Neutrophil (primary cell): ENCODE results near the gene NMT1.

Source experiments
- H3K27ac ChIP-seq: fragments of 200-600 bp; sonication (generic); 2 replicates; pipeline ENCODE4 v1.5.1; 2016; ENCODE audit warnings: mild to moderate bottlenecking, moderate library complexity
- H3K27me3 ChIP-seq: fragments of 200-600 bp; sonication (generic); 2 replicates; pipeline ENCODE4 v1.6.0; 2016; ENCODE audit warnings: mild to moderate bottlenecking
- H3K36me3 ChIP-seq: fragments of 200-600 bp; sonication (generic); 2 replicates; pipeline ENCODE4 v1.5.1; 2017
- H3K4me1 ChIP-seq, 2 experiments: fragments of 200-600 bp in 1 of 2; sonication (generic) in 1 of 2; 1 replicate in 1 of 2; 2 replicates in 1 of 2; pipeline versions ENCODE4 v1.5.1 to v1.6.1; 2013 to 2016; ENCODE audit warnings: low read depth in 1 of 2, low read length in 1 of 2, mild to moderate bottlenecking in 1 of 2, moderate library complexity in 1 of 2; ENCODE audit not compliant: control insufficient read depth in 1 of 2, insufficient read depth in 1 of 2
- H3K4me3 ChIP-seq, 2 experiments: fragments of 200-600 bp in 1 of 2; sonication (generic) in 1 of 2; 1 replicate in 1 of 2; 2 replicates in 1 of 2; pipeline ENCODE4 v1.5.1; 2013 to 2016; ENCODE audit warnings: low read depth in 1 of 2, low read length in 1 of 2, mild to moderate bottlenecking in 1 of 2, moderate library complexity in 1 of 2
- H3K9me3 ChIP-seq: fragments of 200-600 bp; sonication (generic); 2 replicates; pipeline ENCODE4 v1.5.1; 2016
- TF ChIP-seq, protein P1 (sequence below): fragments of 200-600 bp; sonication (generic); IDR thresholded peaks from 2 replicates; pipeline ENCODE4 v1.5.1; 2016; ENCODE audit warnings: antibody characterized with exemption

Gene NMT1

DNA sequence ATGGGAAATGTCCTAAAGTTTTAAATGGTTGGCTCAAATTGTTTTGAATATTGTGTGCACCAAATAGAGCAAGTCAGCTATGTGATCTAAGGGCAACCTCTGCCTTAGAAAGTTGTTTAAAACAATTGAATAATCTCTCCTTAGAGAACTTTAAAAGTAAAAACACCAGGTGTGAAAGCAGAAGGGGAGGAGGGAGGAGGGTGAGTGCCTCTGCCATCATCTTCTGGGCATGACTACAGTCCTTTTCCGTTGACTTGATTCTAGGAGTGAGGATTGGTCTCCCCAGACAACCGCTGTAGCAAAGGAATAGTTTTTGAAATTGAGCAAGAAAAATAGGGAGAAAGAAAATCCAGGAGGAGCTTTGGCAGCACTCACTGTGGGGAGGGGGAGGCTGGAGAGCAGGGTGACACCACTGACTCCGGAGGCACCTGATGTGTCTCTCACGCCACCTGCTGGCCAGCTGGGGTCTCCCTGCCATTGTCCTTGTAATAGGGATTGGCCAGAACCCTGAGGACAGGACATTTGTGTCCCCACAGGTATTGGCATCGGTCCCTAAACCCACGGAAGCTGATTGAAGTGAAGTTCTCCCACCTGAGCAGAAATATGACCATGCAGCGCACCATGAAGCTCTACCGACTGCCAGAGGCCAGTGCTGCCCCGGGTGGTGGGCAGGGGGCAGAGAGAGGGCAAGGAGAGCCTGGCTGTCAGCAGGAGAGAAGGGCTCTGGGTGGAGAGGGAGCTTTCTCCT is 37.9 kb downstream of the NMT1 start:
- Histone ChIP-seq H3K27me3 (no peaks in the 10 kb centered on the region), H3K36me3 (peaks cover 97% of the 10 kb centered on the region), H3K27ac (no peak overlapping the region), H3K9me3 (no peaks in the 10 kb centered on the region), H3K4me1 (no peaks in the 10 kb centered on the region), H3K4me3 (no peak overlapping the region)
- TF ChIP-seq, protein P1, sequence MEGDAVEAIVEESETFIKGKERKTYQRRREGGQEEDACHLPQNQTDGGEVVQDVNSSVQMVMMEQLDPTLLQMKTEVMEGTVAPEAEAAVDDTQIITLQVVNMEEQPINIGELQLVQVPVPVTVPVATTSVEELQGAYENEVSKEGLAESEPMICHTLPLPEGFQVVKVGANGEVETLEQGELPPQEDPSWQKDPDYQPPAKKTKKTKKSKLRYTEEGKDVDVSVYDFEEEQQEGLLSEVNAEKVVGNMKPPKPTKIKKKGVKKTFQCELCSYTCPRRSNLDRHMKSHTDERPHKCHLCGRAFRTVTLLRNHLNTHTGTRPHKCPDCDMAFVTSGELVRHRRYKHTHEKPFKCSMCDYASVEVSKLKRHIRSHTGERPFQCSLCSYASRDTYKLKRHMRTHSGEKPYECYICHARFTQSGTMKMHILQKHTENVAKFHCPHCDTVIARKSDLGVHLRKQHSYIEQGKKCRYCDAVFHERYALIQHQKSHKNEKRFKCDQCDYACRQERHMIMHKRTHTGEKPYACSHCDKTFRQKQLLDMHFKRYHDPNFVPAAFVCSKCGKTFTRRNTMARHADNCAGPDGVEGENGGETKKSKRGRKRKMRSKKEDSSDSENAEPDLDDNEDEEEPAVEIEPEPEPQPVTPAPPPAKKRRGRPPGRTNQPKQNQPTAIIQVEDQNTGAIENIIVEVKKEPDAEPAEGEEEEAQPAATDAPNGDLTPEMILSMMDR, result peak; percentile 75

DNA sequence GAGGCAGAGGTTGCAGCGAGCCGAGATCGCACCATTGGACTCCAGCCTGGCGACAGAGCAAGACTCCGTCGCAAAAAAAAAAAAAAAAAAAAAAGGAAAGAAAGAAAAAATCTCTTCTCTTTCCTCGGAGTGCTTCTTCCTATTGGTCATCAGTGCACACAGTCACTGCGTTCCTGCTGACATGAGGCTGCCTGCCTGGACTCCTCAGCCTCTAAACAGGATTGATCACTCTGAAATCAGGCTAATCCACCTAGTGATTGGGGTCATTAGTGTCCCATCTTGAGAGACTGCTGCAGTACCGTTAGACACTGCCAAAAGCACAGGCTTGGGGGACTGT is 40.4 kb downstream of the NMT1 start:
- TF ChIP-seq, protein P1, result no peak
- Histone ChIP-seq H3K36me3 (peaks cover 97% of the 10 kb centered on the region), H3K4me3 (no peak overlapping the region), H3K4me1 (no peaks in the 10 kb centered on the region), H3K27ac (no peak overlapping the region), H3K9me3 (no peaks in the 10 kb centered on the region), H3K27me3 (no peaks in the 10 kb centered on the region)

DNA sequence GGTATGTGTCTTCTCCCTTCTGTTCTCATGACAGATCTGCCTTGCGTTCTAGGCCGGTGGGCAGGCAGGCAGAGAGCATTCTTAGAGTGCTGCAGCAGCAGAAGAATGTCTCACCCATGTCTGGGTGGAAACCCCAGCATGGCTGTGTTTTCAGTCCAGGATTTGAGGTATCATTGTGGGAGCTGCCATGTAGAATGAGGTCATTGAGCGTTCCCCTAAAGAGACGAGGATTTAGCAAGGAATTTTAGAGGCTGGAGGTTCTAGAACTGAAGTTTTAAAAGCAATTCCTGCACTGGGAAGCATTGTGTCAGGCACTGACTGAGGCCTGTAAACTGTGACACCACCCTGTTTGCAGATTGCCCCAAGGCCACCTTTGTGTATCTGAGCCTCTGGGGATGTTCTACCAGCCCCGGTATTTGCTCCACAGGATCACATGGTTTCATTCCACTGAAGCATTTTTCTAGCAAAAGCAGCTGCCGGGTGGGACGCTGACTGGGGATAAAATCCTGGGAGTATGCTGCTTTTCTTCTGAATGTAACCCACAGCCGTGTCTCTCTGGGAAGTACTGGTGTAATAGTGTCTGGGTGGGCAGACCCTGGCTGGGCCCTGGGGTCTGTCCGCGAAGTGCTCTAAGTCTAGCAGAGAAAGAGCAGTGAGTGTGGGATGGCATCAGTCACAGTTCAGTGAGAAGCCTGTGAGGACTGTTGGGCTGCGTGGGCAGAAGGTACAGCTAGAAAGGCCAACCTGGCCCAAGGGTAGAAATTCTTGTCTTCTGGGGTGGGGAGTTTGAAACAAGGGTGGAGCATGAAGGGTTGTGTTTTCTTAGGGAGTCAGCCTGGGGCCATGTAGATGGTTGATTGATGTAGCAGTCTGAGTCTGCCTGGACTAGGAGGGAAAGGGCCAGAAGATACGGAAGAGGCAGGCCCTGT is 41.0 kb downstream of the NMT1 start:
- Histone ChIP-seq H3K27ac (no peak overlapping the region), H3K27me3 (no peaks in the 10 kb centered on the region), H3K4me1 (no peaks in the 10 kb centered on the region), H3K9me3 (no peaks in the 10 kb centered on the region), H3K4me3 (no peak overlapping the region), H3K36me3 (peaks cover 97% of the 10 kb centered on the region)
- TF ChIP-seq, protein P1, result no peak

DNA sequence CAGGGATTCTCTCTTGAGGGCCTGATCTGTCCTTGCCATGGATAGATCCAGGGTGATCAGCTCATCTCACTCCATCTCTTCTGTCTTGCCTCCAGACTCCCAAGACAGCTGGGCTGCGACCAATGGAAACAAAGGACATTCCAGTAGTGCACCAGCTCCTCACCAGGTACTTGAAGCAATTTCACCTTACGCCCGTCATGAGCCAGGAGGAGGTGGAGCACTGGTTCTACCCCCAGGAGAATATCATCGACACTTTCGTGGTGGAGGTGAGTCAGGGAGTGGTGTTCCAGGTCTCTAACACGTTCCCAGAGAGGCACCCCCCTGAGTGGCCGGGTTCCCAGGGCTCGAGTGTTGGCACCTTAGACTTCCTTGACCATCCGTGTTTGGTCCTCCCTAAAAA is 41.7 kb downstream of the NMT1 start:
- no peak overlapping the region for H3K27ac ChIP-seq
- H3K9me3 ChIP-seq, result no peaks in the 10 kb centered on the region
- no peaks in the 10 kb centered on the region for H3K4me1 ChIP-seq
- no peak overlapping the region for H3K4me3 ChIP-seq
- TF ChIP-seq, protein P1, result no peak
- no peaks in the 10 kb centered on the region for H3K27me3 ChIP-seq
- peaks cover 97% of the 10 kb centered on the region for H3K36me3 ChIP-seq

DNA sequence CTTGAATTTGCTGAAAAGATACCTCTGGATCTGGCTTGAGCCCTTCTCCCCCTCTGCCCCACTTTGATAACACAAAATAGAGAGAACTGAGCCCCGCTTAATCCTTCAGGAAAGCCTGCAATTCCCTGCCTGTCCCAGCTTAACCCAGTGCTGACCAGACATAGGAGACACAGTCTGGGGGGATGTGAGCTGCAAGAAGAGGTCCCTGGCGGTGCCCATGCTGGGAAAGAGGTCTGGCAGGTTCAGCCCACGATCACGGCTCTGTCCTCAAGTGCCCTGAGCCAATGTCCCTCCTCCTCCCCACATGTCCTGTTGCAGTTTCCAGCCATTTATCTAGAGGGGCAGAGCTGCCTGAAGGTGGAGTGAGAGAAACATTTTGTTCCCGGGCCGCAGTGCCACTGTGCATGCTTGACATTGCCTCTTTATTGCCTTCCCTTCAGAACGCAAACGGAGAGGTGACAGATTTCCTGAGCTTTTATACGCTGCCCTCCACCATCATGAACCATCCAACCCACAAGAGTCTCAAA is 42.2 kb downstream of the NMT1 start:
- TF ChIP-seq, protein P1, result no peak
- Histone ChIP-seq H3K4me3 (no peak overlapping the region), H3K4me1 (no peaks in the 10 kb centered on the region), H3K27me3 (no peaks in the 10 kb centered on the region), H3K36me3 (peaks cover 97% of the 10 kb centered on the region), H3K27ac (no peak overlapping the region), H3K9me3 (no peaks in the 10 kb centered on the region)
